ENCODE measurements around the gene RNF213. TPM values are rescaled to one million over a fixed set of nuclear protein-coding genes. Genes with fewer than 3 reads are reported as not detected.

RNF213 gene
- total and polyA plus RNA-seq, 2 of the 8 experiments (the other 6 are each of a cell fraction or from before 2014, with no cell fraction given), result 33.8 to 62.8 TPM

- TF ChIP-seq CTBP2 (IDR thresholded peaks at IDR 0.05; ENCODE audit: borderline replicate concordance, insufficient read depth, insufficient read length, low read length) (no peak), CHD2 (IDR thresholded peaks at IDR 0.05; ENCODE audit: low read length) (peak; percentile 90), RAD21 (IDR thresholded peaks at IDR 0.05 in 1 of 2, conservative IDR thresholded peaks at IDR 0.05 in 1 of 2; ENCODE audit: low read depth in 2 of 2, low read length in 2 of 2) (peak; percentile 29 to 34; a peak in 3 of 4 replicates), PHF8 (conservative IDR thresholded peaks at IDR 0.05; ENCODE audit: low read depth, low read length) (no peak), SP1 (IDR thresholded peaks at IDR 0.05; ENCODE audit: low read depth, low read length) (peak; percentile 98), USF2 (IDR thresholded peaks at IDR 0.05; ENCODE audit: low read length) (no peak), SIX5 (IDR thresholded peaks at IDR 0.05; ENCODE audit: low read depth, low read length) (no peak), SP2 (IDR thresholded peaks at IDR 0.05; ENCODE audit: low read length) (peak; percentile 89)
- POLR2A ChIA-PET (ENCODE audit: partially characterized antibody), result interaction anchor here (1.2 to 7.5 kb wide), 13 partner anchors 8 to 125 kb away, joined by 3 to 63 read pairs (median 5); partner anchors contain the start of gene RNF213
- peak; percentile 34 to 90 for DNase-seq (ENCODE audit: low read depth in 1 of 2, low spot score in 2 of 2)
These were observed 10.2 kb downstream of the RNF213 start for GRCh38 chr17:80270836-80271235.

More at GRCh38 chr17:80270836-80271235, 10.2 kb downstream of the RNF213 start:
- no peaks in the 10 kb centered on the region for H3K27me3 ChIP-seq (replicated peaks in 1 of 4; ENCODE audit: control insufficient read depth in 3 of 4, extremely low read depth in 1 of 4, insufficient read depth in 3 of 4, low read length in 3 of 4)
- H3K23ac ChIP-seq (ENCODE audit: insufficient read length), result no peak overlapping the region
- H2BK12ac ChIP-seq (ENCODE audit: low read depth, low read length), result no peak overlapping the region
- peaks cover 9% of the 10 kb centered on the region; the same call in 1 of the 2 replicates for H3K23me2 ChIP-seq (ENCODE audit: low read depth, low read length)
- H3K4me3 ChIP-seq (ENCODE audit: extremely low read depth in 1 of 4, insufficient read depth in 2 of 4, low read depth in 3 of 4, low read length in 4 of 4), result peak overlapping the region in 1 of 4 experiments; percentile 33; a peak in 1 of 8 replicates
- peak; percentile 82 for FAIRE-seq
- H2AFZ ChIP-seq (ENCODE audit: low read length), result no peak overlapping the region
- no peak overlapping the region for H3K9ac ChIP-seq (replicated peaks in 1 of 4; ENCODE audit: extremely low read depth in 1 of 4, low read depth in 3 of 4, low read length in 3 of 4)
- H3K9me3 ChIP-seq (ENCODE audit: insufficient read depth in 2 of 2, low read depth in 1 of 2, low read length in 1 of 2), result no peaks in the 10 kb centered on the region
- H3K14ac ChIP-seq (ENCODE audit: insufficient read length), result no peak overlapping the region
- H3K4ac ChIP-seq (replicated peaks; ENCODE audit: insufficient read length, low read depth, low read length), result no peak overlapping the region
- H2BK120ac ChIP-seq (replicated peaks; ENCODE audit: low read depth, low read length), result peak overlapping the region; percentile 3
- H3K79me2 ChIP-seq (ENCODE audit: control insufficient read depth in 1 of 2, insufficient read depth in 2 of 2, low read length in 2 of 2), result no peaks in the 10 kb centered on the region
- H2AK5ac ChIP-seq (ENCODE audit: low read depth, low read length), result peak overlapping the region; percentile 57; the same call in 1 of the 2 replicates
- H4K8ac ChIP-seq (ENCODE audit: extremely low read depth, insufficient read depth, low read length), result no peak overlapping the region
- H3K18ac ChIP-seq (ENCODE audit: extremely low read depth, low read length), result peak overlapping the region; percentile 89
- H3K4me1 ChIP-seq (replicated peaks in 1 of 4; ENCODE audit: control insufficient read depth in 3 of 4, insufficient read depth in 4 of 4, low read length in 3 of 4), result peaks cover 7 to 14% (median 8%) of the 10 kb centered on the region in 4 experiments
- H3K79me1 ChIP-seq (ENCODE audit: low read depth, low read length), result peaks cover 4% of the 10 kb centered on the region; the same call in 1 of the 2 replicates
- CTCF ChIA-PET (ENCODE audit: partially characterized antibody), result interaction anchor here (0.7 to 4.8 kb wide), 10 partner anchors 9 to 169 kb away, joined by 3 to 18 read pairs (median 4); partner anchors contain the start of gene GAA
- WGBS, 2 experiments (ENCODE audit: extremely low coverage in 1 of 2, insufficient coverage in 1 of 2, insufficient read length in 1 of 2, insufficient replicate concordance in 2 of 2, low coverage in 1 of 2, low lambda C conversion rate in 2 of 2, missing lambda C conversion rate in 1 of 2), result 50% methylated on average over 4 of the region's 4 CpGs; no CpG with 5 or more reads in 1 of the 2 experiments
- H4K20me1 ChIP-seq (replicated peaks in 1 of 2; ENCODE audit: control insufficient read depth in 1 of 2, insufficient read depth in 2 of 2, low read length in 2 of 2), result peaks cover 0 to 8% of the 10 kb centered on the region in 2 experiments
- peaks cover 0 to 9% (median 1%) of the 10 kb centered on the region in 4 experiments; a peak in 3 of 8 replicates for H3K36me3 ChIP-seq (ENCODE audit: control insufficient read depth in 2 of 4, insufficient read depth in 4 of 4, low read length in 3 of 4)
- H4K91ac ChIP-seq (replicated peaks; ENCODE audit: insufficient read length, low read length), result peak overlapping the region; percentile 45
- H3K4me2 ChIP-seq (ENCODE audit: insufficient read depth in 1 of 2, low read depth in 2 of 2, low read length in 2 of 2), result peak overlapping the region; percentile 54 to 56
- no peak overlapping the region for H3K56ac ChIP-seq (replicated peaks; ENCODE audit: insufficient read length, low read depth, low read length)
- no peak overlapping the region for H3K27ac ChIP-seq (ENCODE audit: low read depth, low read length)
- H2BK5ac ChIP-seq (ENCODE audit: low read depth, low read length), result 0 out of 2 replicates have a peak overlapping the region, but pooled peaks have one; percentile 54
- no peak overlapping the region for H2BK15ac ChIP-seq (ENCODE audit: low read length)
- H2BK20ac ChIP-seq (ENCODE audit: low read length), result no peak overlapping the region
- H4K5ac ChIP-seq (ENCODE audit: insufficient read length, low read depth, low read length), result peak overlapping the region; percentile 39

All from H1 (cell line).